ENCODE measurements around the gene MDH2. TPM values are rescaled to one million over a fixed set of nuclear protein-coding genes. Genes with fewer than 3 reads are reported as not detected.
A peak's percentile ranks its signal among the peaks of the same experiment; 100 is the strongest.

MDH2 gene
- total RNA-seq, 1 donor from 2014 or later: 202 TPM

DNA sequence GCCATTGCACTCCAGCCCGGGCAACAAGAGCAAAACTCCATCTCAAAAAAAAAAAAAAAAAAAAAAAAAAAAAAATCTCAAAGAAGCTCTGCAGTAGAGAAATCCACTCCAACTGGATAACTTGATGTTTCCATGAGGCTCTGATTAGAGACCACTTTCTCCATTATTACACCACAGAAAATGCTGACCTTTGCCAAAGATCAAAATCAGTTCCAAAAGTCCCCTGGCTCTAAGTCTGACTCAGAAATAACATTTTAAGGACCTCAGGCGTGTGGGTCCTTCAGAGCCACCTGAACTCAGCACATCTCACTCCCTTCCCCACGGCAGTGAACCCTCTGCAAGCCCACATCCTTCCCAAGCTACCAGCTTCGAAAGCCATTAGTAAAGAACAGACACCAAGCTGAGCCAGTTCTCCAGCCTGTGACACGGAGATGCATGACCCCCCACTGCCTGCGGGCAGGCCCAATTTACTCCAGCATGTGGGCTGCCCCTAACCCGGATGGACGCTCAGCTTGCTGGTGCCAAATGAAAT is 39.7 kb upstream of the MDH2 start:
- H3K27ac Mint-ChIP-seq (ENCODE audit: unreplicated experiment): no peak overlapping the region

DNA sequence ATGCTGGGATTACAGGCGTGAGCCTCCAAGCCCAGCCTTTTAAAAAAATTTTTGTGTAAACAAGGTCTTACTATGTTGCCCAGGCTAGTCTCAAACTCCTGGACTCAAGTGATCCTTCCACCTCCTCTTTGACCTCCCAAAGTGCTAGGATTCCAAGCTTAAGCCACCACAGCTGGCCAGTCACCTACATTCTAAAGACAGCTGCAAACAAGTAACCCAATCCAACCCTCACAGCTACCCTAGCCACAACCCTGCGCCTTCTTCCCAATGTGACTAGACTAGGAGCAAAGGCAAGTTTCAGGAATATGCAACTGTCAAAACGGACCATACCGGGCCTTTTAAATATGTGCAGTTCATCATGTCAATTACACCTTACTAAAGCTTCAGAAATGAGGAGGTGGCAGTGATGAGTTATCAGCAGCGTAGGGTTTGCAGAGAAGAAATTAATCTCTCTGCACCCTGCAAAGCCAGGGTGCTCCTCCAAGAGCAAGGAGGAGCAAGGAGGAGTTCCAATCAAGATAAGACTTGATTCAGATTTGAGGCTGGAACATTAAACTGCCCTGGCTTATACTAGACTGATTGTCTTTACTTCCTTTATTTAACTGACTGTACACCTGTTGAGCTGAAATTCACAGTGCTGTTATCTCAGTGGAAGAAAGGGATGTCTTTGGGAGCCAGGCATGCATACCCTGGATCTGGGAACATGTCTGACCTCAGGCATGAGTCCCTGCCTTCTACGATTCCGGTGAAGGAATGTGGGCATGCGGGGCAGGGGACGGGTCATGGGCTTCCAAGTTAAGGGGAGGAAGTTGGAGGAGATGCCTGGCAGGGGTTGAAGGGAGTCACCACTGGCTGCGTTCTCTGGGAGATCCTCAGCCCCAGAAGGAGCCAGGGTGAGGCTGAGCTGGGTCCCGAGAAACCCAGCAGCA is 38.0 kb upstream of the MDH2 start:
- Histone ChIP-seq H3K4me3 (ENCODE audit: insufficient read depth, low read depth, low read length) (no peak overlapping the region), H3K36me3 (ENCODE audit: insufficient read depth, low read length) (peaks cover 2% of the 10 kb centered on the region), H3K4me2 (ENCODE audit: low read length) (no peak overlapping the region), H3K9ac (ENCODE audit: low read length) (no peak overlapping the region), H3K27me3 (ENCODE audit: insufficient read depth, low read length) (no peaks in the 10 kb centered on the region), H3K27ac (ENCODE audit: low read depth, low read length) (no peak overlapping the region), H3K9me3 (ENCODE audit: insufficient read depth, low read depth, low read length) (no peaks in the 10 kb centered on the region), H4K20me1 (ENCODE audit: insufficient read depth, low read length) (peaks cover 22% of the 10 kb centered on the region), H2AFZ (ENCODE audit: low read depth, low read length) (no peak overlapping the region), H3K79me2 (ENCODE audit: insufficient read depth, low read length) (no peaks in the 10 kb centered on the region), H3K4me1 (ENCODE audit: insufficient read depth, low read length) (no peaks in the 10 kb centered on the region)
- peaks cover 18% of the 10 kb centered on the region for H3K36me3 Mint-ChIP-seq (ENCODE audit: low read depth, unreplicated experiment)
- H3K4me3 Mint-ChIP-seq (ENCODE audit: unreplicated experiment): no peak overlapping the region
- H3K9me3 Mint-ChIP-seq (ENCODE audit: unreplicated experiment): no peaks in the 10 kb centered on the region
- TF ChIP-seq, protein P1, sequence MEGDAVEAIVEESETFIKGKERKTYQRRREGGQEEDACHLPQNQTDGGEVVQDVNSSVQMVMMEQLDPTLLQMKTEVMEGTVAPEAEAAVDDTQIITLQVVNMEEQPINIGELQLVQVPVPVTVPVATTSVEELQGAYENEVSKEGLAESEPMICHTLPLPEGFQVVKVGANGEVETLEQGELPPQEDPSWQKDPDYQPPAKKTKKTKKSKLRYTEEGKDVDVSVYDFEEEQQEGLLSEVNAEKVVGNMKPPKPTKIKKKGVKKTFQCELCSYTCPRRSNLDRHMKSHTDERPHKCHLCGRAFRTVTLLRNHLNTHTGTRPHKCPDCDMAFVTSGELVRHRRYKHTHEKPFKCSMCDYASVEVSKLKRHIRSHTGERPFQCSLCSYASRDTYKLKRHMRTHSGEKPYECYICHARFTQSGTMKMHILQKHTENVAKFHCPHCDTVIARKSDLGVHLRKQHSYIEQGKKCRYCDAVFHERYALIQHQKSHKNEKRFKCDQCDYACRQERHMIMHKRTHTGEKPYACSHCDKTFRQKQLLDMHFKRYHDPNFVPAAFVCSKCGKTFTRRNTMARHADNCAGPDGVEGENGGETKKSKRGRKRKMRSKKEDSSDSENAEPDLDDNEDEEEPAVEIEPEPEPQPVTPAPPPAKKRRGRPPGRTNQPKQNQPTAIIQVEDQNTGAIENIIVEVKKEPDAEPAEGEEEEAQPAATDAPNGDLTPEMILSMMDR (IDR thresholded peaks at IDR 0.05; ENCODE audit: insufficient read depth, low read depth, low read length): no peak
- no peak for TF ChIP-seq EZH2 (IDR thresholded peaks at IDR 0.05; ENCODE audit: insufficient read depth, low read length)
- H3K27me3 Mint-ChIP-seq (ENCODE audit: low read depth, unreplicated experiment): no peaks in the 10 kb centered on the region
- peaks cover 14% of the 10 kb centered on the region for H3K4me1 Mint-ChIP-seq (ENCODE audit: low read depth, unreplicated experiment)
- FAIRE-seq (no peak), DNase-seq (ENCODE audit: low read depth) (no peak)
- peak overlapping the region; percentile 83 for H3K27ac Mint-ChIP-seq (ENCODE audit: unreplicated experiment)

More for the DNA sequence above, 39.7 kb upstream of the MDH2 start:
- no peaks in the 10 kb centered on the region for H3K9me3 Mint-ChIP-seq (ENCODE audit: unreplicated experiment)
- peaks cover 16% of the 10 kb centered on the region for H3K36me3 Mint-ChIP-seq (ENCODE audit: low read depth, unreplicated experiment)
- Histone ChIP-seq H3K4me3 (ENCODE audit: insufficient read depth, low read depth, low read length) (no peak overlapping the region), H3K79me2 (ENCODE audit: insufficient read depth, low read length) (no peaks in the 10 kb centered on the region), H3K4me1 (ENCODE audit: insufficient read depth, low read length) (no peaks in the 10 kb centered on the region), H3K27me3 (ENCODE audit: insufficient read depth, low read length) (no peaks in the 10 kb centered on the region), H3K4me2 (ENCODE audit: low read length) (no peak overlapping the region), H3K36me3 (ENCODE audit: insufficient read depth, low read length) (peaks cover under 1% of the 10 kb centered on the region), H4K20me1 (ENCODE audit: insufficient read depth, low read length) (peaks cover 22% of the 10 kb centered on the region), H2AFZ (ENCODE audit: low read depth, low read length) (no peak overlapping the region), H3K9ac (ENCODE audit: low read length) (no peak overlapping the region), H3K27ac (ENCODE audit: low read depth, low read length) (no peak overlapping the region), H3K9me3 (ENCODE audit: insufficient read depth, low read depth, low read length) (no peaks in the 10 kb centered on the region)
- no peak for DNase-seq (ENCODE audit: low read depth)
- no peak for FAIRE-seq
- H3K4me1 Mint-ChIP-seq (ENCODE audit: low read depth, unreplicated experiment): peaks cover 14% of the 10 kb centered on the region
- no peaks in the 10 kb centered on the region for H3K27me3 Mint-ChIP-seq (ENCODE audit: low read depth, unreplicated experiment)
- TF ChIP-seq, protein P1 (IDR thresholded peaks at IDR 0.05; ENCODE audit: insufficient read depth, low read depth, low read length): no peak
- TF ChIP-seq EZH2 (IDR thresholded peaks at IDR 0.05; ENCODE audit: insufficient read depth, low read length): no peak
- H3K4me3 Mint-ChIP-seq (ENCODE audit: unreplicated experiment): no peak overlapping the region
